Upper lobe of left lung (tissue), 4 donors: ENCODE measurements around the gene PPP6R1.

ENCODE experiments used
- POLR2A ChIP-seq, 4 donors: fragments of 450-650 bp; IDR thresholded peaks; one replicate each; pipeline ENCODE4 v1.5.1; 2016 to 2017; ENCODE audit warnings: antibody characterized with exemption in 4 of 4, mild to moderate bottlenecking in 2 of 4
- TF ChIP-seq, protein P1 (sequence below), 6 experiments: fragments of 450-650 bp in 4 of 6; fragments of 200-600 bp in 2 of 6; sonication (generic) in 2 of 6; IDR thresholded peaks; one replicate each; pipeline ENCODE4 v1.5.1; 2016 to 2019; ENCODE audit warnings: antibody characterized with exemption in 6 of 6

DNA sequence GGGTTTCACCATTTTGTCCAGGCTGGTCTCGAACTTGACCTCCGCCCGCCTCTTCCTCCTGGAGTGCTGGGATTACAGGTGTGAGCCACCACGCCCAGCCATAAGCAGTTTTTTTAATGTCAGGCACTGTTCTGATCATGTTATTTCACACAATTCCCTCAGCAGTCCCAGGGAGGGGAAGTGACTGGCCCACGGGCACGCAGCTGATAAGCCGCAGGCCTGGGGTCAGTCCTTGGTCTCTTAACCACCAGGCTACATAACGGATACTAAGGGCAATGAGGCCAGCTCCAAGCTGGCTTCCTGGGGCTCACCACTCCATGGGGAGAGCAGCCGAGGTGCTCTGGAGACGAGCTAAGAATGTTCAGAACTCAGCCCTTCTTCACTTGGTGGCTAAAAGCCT, 38.5 kb upstream of the PPP6R1 start:
- TF ChIP-seq, protein P1, sequence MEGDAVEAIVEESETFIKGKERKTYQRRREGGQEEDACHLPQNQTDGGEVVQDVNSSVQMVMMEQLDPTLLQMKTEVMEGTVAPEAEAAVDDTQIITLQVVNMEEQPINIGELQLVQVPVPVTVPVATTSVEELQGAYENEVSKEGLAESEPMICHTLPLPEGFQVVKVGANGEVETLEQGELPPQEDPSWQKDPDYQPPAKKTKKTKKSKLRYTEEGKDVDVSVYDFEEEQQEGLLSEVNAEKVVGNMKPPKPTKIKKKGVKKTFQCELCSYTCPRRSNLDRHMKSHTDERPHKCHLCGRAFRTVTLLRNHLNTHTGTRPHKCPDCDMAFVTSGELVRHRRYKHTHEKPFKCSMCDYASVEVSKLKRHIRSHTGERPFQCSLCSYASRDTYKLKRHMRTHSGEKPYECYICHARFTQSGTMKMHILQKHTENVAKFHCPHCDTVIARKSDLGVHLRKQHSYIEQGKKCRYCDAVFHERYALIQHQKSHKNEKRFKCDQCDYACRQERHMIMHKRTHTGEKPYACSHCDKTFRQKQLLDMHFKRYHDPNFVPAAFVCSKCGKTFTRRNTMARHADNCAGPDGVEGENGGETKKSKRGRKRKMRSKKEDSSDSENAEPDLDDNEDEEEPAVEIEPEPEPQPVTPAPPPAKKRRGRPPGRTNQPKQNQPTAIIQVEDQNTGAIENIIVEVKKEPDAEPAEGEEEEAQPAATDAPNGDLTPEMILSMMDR (IDR thresholded peaks at IDR 0.05), result no peak
- no peak for TF ChIP-seq POLR2A (IDR thresholded peaks at IDR 0.05)
